Thyroid gland (tissue), 4 donors: ENCODE data around the gene MIA2. TPM values are rescaled to one million over a fixed set of nuclear protein-coding genes. Genes with fewer than 3 reads are reported as not detected.
"Not testable (repeated sequence)": the region's sequence is repeated elsewhere in the genome, so short reads cannot be mapped to it uniquely, and the experiment has no call there.

Experiments
- DNase-seq, 2 donors: peaks; one replicate each; pipeline ENCODE4 v3.0.0-alpha.2; 2019
- H3K27ac ChIP-seq, 3 donors: fragments of 200-600 bp; sonication (generic); 1 replicate in 2 of 3; 2 replicates in 1 of 3; pipeline ENCODE4 v1.5.1; 2016 to 2019; ENCODE audit warnings: mild to moderate bottlenecking in 1 of 3, moderate library complexity in 1 of 3
- H3K27me3 ChIP-seq: fragments of 200-600 bp; sonication (generic); one replicate; pipeline ENCODE4 v1.5.1; 2019
- H3K36me3 ChIP-seq, 2 donors: fragments of 200-600 bp; sonication (generic); one replicate each; pipeline ENCODE4 v1.5.1; 2016 to 2019
- H3K4me1 ChIP-seq, 2 donors: fragments of 200-600 bp; sonication (generic); one replicate each; pipeline ENCODE4 v1.5.1; 2017 to 2019
- H3K4me3 ChIP-seq, 3 donors: fragments of 200-600 bp; sonication (generic); replicated peaks in 1 of 3; 1 replicate in 2 of 3; 2 replicates in 1 of 3; pipeline ENCODE4 v1.5.1; 2016; ENCODE audit warnings: mild to moderate bottlenecking in 1 of 3
- H3K9me3 ChIP-seq: fragments of 200-600 bp; sonication (generic); one replicate; pipeline ENCODE4 v1.5.1; 2017
- CTCF ChIP-seq, 6 experiments: fragments of 200-600 bp in 3 of 6; fragments of 450-650 bp in 3 of 6; sonication (generic) in 3 of 6; IDR thresholded peaks; one replicate each; pipeline ENCODE4 v1.5.1; 2016 to 2019; ENCODE audit warnings: antibody characterized with exemption in 6 of 6, mild to moderate bottlenecking in 2 of 6, inconsistent platforms in 1 of 6, moderate library complexity in 1 of 6
- POLR2A ChIP-seq, 2 donors: fragments of 450-650 bp; IDR thresholded peaks; one replicate each; pipeline ENCODE4 v1.6.1; 2017; ENCODE audit warnings: antibody characterized with exemption in 2 of 2, mild to moderate bottlenecking in 2 of 2, moderate library complexity in 1 of 2
- WGBS, 2 donors: methylation state at CpG; one replicate each; pipeline ENCODE4 v1.1.5; 2017; 5-methylcytosine and 5-hydroxymethylcytosine counted together
- intact Hi-C: fragments of 100-400 bp; cut with DNase I; formaldehyde crosslinking; loops from one replicate; pipeline ENCODE4 v1.15.1; 2023
- total RNA-seq, 4 donors: library from RNA; depleted of rRNA; stranded (reverse); fragments of >200 nt; gene quantifications; one replicate each; pipeline ENCODE4 v1.2.3, GENCODE V29; 2016

The MIA2 gene
- total RNA-seq, 4 donors from 2014 or later: 41.6 to 49.1 (median 45.6) TPM

- TF ChIP-seq CTCF (IDR thresholded peaks at IDR 0.05): no peak
- intact Hi-C loops: no loop called here
These were observed 5.7 kb upstream of the MIA2 start for GRCh38 chr14:39228044-39228443.

DNA sequence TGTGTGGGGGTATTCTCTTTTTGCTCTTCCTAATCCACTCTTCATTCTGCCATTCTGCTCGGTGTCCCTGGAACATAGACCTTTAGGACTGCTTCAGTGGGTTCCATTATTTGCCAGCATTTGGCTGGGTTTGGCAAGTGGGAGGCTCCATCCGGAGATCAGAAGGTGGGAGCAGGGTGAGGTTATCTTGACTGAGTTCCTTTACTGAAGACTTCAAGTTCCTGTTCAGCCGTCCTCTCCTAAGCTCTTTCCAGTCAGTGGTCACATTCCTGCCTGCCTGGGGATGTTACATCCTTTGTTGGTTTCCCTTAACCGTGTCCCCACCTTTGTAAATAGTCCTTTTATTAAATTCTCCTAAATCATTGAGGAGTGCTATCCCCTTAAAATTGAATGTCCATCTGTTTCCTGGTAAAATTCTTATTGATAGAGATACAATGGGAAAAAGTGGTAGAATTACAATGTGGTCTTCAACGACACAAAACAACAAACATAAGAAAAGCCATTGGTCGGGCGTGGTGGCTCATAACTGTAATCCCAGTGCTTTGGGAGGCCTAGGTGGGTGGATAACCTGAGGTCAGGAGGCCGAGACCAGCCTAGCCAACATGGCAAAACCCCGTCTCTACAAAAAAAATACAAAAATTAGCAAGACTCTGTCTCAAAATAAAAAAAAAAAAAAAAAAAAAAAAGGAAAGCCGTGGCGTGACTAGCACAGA, 5.0 kb upstream of the MIA2 start:
- WGBS, 2 donors: 82 to 88% methylated on average over 11 of the region's 11 CpGs
- Histone ChIP-seq H3K27ac (no peak overlapping the region), H3K9me3 (no peaks in the 10 kb centered on the region), H3K27me3 (no peaks in the 10 kb centered on the region), H3K36me3 (no peaks in the 10 kb centered on the region), H3K4me1 (no peaks in the 10 kb centered on the region), H3K4me3 (no peak overlapping the region)
- no peak for TF ChIP-seq POLR2A (IDR thresholded peaks at IDR 0.05)
- TF ChIP-seq CTCF (IDR thresholded peaks at IDR 0.05): no peak
- DNase-seq: no peak
- intact Hi-C loops: no loop called here

More at GRCh38 chr14:39228044-39228443, 5.7 kb upstream of the MIA2 start:
- Histone ChIP-seq H3K27me3 (no peaks in the 10 kb centered on the region), H3K4me3 (no peak overlapping the region), H3K9me3 (no peaks in the 10 kb centered on the region), H3K4me1 (no peaks in the 10 kb centered on the region), H3K27ac (no peak overlapping the region), H3K36me3 (no peaks in the 10 kb centered on the region)
- DNase-seq: no peak
- WGBS, 2 donors: 91 to 95% methylated on average over 3 of the region's 3 CpGs

DNA sequence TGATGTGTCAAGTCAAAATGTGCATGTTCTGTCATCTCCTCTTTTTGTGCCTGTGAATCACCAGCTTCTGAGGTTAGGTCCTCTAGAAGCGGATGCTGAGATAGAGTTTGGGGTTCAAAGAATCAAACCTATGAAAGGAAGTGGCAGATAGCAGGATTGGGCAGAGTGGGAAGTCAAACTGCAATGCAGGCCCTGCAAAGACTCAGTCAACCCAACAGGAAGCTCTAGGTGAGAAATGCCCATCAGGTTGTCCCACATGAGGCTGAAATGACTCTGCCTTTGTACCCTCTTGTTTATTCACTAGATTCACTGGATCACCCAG, 4.5 kb upstream of the MIA2 start:
- no peak for DNase-seq
- WGBS, 2 donors: 86 to 91% methylated on average over 1 of the region's 1 CpG
- Histone ChIP-seq H3K27me3 (no peaks in the 10 kb centered on the region), H3K36me3 (no peaks in the 10 kb centered on the region), H3K4me3 (no peak overlapping the region), H3K9me3 (no peaks in the 10 kb centered on the region), H3K4me1 (peaks cover 0 to 5% of the 10 kb centered on the region in 2 donors), H3K27ac (no peak overlapping the region)
- TF ChIP-seq CTCF (IDR thresholded peaks at IDR 0.05) (no peak), POLR2A (IDR thresholded peaks at IDR 0.05) (no peak)
- intact Hi-C loops: no loop called here

DNA sequence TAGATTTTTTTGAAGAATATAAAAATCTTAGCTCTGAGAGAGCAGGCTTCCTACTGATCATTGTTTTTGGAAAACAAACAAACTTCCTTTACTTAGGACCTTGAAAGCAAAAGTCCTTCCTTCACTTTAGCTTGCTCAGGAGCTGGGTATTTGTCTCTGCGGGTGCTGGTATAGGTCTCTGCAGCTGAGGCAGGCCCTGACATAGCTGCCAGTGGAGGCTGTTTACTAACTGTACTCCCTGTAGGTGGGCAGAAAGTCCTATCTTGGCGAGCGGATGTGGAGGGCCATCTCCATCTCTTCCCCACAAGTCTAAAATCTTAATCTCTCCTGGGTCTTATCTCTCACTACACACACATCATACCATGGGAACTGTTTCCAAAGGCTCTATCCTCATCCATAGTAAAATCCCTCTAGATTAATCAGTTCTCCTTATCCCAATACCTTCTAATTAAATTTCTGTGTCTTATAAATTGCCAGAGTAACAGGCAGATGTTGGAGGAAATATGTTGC, 4.1 kb upstream of the MIA2 start:
- intact Hi-C loops: no loop called here
- H3K4me1 ChIP-seq: peaks cover 0 to 7% of the 10 kb centered on the region in 2 donors
- TF ChIP-seq CTCF (IDR thresholded peaks at IDR 0.05) (no peak), POLR2A (IDR thresholded peaks at IDR 0.05) (no peak)
- DNase-seq: no peak
- no peak overlapping the region for H3K4me3 ChIP-seq
- H3K9me3 ChIP-seq: no peaks in the 10 kb centered on the region
- H3K27ac ChIP-seq: no peak overlapping the region
- 90 to 91% methylated on average over 3 of the region's 3 CpGs for WGBS, 2 donors
- no peaks in the 10 kb centered on the region for H3K36me3 ChIP-seq
- H3K27me3 ChIP-seq: no peaks in the 10 kb centered on the region

GRCh38 chr14:39230416-39231035, 3.2 kb upstream of the MIA2 start:
- 73 to 90% methylated on average over 5 of the region's 5 CpGs for WGBS, 2 donors
- DNase-seq: no peak
- Histone ChIP-seq H3K27me3 (no peaks in the 10 kb centered on the region), H3K27ac (no peak overlapping the region), H3K4me1 (peaks cover 0 to 7% of the 10 kb centered on the region in 2 donors), H3K4me3 (no peak overlapping the region), H3K9me3 (no peaks in the 10 kb centered on the region), H3K36me3 (no peaks in the 10 kb centered on the region)
- intact Hi-C loops: no loop called here
- TF ChIP-seq CTCF (IDR thresholded peaks at IDR 0.05): no peak
- no peak for TF ChIP-seq POLR2A (IDR thresholded peaks at IDR 0.05)

DNA sequence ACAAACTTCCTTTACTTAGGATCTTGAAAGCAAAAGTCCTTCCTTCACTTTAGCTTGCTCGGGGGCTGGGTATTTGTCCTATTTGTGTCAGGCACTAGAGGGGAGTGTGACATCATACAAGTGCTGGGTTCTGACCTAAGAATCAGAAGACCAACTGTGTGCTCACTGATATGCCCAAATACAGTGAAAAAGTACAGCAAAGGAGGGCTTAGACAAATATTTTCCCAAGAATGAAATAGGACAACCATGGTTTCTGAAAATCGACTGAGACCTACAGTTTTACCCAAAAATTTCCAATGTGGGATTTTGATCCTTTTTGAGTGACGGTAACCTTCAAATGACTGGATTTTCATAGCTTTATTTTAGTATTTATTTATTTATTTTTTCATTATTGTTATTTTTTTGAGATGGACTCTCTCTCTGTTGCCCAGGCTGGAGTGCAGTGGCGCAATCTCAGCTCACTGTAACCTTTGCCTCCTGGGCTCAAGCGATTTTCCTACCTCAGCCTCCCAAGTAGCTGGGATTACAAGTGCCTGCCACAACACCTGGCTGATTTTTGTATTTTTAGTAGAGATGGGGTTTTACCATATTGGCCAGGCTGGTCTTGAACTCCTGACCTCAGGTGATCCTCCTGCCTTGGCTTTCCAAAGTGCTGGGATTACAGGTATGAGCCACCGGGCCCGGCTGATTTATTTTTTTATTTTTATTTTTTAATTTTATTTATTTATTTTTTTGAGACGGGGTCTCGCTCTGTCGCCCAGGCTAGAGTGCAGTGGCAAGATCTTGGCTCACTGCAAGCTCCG, 1.8 kb upstream of the MIA2 start:
- 90 to 91% methylated on average over 11 of the region's 11 CpGs for WGBS, 2 donors
- H3K27me3 ChIP-seq, H3K27ac ChIP-seq, H3K4me3 ChIP-seq, H3K9me3 ChIP-seq, H3K4me1 ChIP-seq, intact Hi-C loops, H3K36me3 ChIP-seq, DNase-seq: not testable (repeated sequence)
